ENCODE measurements around the gene EHD1. TPM values are rescaled to one million over a fixed set of nuclear protein-coding genes. Genes with fewer than 3 reads are reported as not detected.
A peak's percentile ranks its signal among the peaks of the same experiment; 100 is the strongest.

EHD1 gene
- total and polyA plus RNA-seq, 9 of the 15 experiments (the other 6 are each of a cell fraction or from before 2014, with no cell fraction given) = 0.46 to 65.0 (median 16.4) TPM

DNA sequence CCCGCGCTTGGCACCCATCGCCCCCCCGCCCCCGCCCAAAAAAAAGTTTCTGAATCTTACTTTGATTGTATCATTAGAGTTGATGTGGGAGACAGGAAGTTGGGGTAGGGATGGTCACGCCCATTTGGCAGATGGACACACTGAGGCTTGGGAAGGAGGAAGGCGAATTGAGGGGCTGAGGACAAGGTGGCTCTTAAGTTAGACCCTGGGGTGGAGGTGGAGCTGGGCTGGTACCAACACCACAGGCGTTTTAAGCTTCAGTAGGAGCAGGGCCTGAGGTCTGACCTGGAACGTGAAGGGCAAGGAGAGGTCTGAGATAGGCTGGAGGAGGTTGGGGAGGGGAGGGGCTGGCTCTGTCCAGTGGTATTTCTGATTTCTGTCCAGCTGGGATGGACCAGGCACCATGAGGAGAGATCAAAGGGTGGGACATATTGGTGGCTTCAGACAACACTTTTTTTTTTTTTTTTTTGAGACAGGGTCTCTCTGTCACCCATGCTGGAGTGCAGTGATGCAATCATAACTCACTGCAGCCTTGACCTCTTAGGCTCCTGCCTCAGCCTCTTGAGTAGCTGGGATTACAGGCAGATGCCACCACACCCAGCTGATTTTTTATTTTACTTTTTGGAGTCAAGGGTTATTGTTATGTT, 33.2 kb downstream of the EHD1 start (continued):
- TF ChIP-seq, protein P1, sequence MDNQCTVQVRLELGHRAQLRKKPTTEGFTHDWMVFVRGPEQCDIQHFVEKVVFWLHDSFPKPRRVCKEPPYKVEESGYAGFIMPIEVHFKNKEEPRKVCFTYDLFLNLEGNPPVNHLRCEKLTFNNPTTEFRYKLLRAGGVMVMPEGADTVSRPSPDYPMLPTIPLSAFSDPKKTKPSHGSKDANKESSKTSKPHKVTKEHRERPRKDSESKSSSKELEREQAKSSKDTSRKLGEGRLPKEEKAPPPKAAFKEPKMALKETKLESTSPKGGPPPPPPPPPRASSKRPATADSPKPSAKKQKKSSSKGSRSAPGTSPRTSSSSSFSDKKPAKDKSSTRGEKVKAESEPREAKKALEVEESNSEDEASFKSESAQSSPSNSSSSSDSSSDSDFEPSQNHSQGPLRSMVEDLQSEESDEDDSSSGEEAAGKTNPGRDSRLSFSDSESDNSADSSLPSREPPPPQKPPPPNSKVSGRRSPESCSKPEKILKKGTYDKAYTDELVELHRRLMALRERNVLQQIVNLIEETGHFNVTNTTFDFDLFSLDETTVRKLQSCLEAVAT (IDR thresholded peaks at IDR 0.05) = 0 out of 4 replicates have a peak, but pooled peaks of 1 of the 2 experiments have one; percentile 51
- TF ChIP-seq L3MBTL2 (IDR thresholded peaks at IDR 0.05) = no peak
- no peak for TF ChIP-seq POLR2G (IDR thresholded peaks at IDR 0.05; ENCODE audit: low read depth, low read length)
- TF ChIP-seq, protein P2, sequence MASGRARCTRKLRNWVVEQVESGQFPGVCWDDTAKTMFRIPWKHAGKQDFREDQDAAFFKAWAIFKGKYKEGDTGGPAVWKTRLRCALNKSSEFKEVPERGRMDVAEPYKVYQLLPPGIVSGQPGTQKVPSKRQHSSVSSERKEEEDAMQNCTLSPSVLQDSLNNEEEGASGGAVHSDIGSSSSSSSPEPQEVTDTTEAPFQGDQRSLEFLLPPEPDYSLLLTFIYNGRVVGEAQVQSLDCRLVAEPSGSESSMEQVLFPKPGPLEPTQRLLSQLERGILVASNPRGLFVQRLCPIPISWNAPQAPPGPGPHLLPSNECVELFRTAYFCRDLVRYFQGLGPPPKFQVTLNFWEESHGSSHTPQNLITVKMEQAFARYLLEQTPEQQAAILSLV (tag; IDR thresholded peaks at IDR 0.05) = no peak
- no peak for TF ChIP-seq RBM17 (IDR thresholded peaks at IDR 0.05; ENCODE audit: borderline replicate concordance, low read depth, low read length)
- peak; percentile 26 to 48; a peak in 2 of 4 replicates for TF ChIP-seq TRIM24 (IDR thresholded peaks at IDR 0.05)
- no peak for TF ChIP-seq HNRNPLL (IDR thresholded peaks at IDR 0.05; ENCODE audit: low read depth, low read length, poor library complexity, severe bottlenecking)
- no peak for TF ChIP-seq SUPT5H (IDR thresholded peaks at IDR 0.05)
- TF ChIP-seq, protein P3, sequence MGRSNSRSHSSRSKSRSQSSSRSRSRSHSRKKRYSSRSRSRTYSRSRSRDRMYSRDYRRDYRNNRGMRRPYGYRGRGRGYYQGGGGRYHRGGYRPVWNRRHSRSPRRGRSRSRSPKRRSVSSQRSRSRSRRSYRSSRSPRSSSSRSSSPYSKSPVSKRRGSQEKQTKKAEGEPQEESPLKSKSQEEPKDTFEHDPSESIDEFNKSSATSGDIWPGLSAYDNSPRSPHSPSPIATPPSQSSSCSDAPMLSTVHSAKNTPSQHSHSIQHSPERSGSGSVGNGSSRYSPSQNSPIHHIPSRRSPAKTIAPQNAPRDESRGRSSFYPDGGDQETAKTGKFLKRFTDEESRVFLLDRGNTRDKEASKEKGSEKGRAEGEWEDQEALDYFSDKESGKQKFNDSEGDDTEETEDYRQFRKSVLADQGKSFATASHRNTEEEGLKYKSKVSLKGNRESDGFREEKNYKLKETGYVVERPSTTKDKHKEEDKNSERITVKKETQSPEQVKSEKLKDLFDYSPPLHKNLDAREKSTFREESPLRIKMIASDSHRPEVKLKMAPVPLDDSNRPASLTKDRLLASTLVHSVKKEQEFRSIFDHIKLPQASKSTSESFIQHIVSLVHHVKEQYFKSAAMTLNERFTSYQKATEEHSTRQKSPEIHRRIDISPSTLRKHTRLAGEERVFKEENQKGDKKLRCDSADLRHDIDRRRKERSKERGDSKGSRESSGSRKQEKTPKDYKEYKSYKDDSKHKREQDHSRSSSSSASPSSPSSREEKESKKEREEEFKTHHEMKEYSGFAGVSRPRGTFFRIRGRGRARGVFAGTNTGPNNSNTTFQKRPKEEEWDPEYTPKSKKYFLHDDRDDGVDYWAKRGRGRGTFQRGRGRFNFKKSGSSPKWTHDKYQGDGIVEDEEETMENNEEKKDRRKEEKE (IDR thresholded peaks at IDR 0.05; ENCODE audit: borderline replicate concordance in 1 of 2, control insufficient read depth in 1 of 2, low read depth in 2 of 2, low read length in 1 of 2) = no peak
- TF ChIP-seq, protein P4, sequence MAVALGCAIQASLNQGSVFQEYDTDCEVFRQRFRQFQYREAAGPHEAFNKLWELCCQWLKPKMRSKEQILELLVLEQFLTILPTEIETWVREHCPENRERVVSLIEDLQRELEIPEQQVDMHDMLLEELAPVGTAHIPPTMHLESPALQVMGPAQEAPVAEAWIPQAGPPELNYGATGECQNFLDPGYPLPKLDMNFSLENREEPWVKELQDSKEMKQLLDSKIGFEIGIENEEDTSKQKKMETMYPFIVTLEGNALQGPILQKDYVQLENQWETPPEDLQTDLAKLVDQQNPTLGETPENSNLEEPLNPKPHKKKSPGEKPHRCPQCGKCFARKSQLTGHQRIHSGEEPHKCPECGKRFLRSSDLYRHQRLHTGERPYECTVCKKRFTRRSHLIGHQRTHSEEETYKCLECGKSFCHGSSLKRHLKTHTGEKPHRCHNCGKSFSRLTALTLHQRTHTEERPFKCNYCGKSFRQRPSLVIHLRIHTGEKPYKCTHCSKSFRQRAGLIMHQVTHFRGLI (CRISPR knock-in tag; IDR thresholded peaks at IDR 0.05) = no peak
- TF ChIP-seq ELF2 (CRISPR knock-in tag; IDR thresholded peaks at IDR 0.05) = no peak
- no peak for TF ChIP-seq CCNT2 (IDR thresholded peaks at IDR 0.05; ENCODE audit: borderline replicate concordance, extremely low read depth, insufficient read length, low read depth, low read length)
- no peak for TF ChIP-seq COPS2 (conservative IDR thresholded peaks at IDR 0.05)
- TF ChIP-seq EHMT2 (IDR thresholded peaks at IDR 0.05) = no peak
- no peak for TF ChIP-seq NR1H2 (CRISPR knock-in tag; IDR thresholded peaks at IDR 0.05)
- TF ChIP-seq ZNF586 (CRISPR knock-in tag; conservative IDR thresholded peaks at IDR 0.05) = no peak
- TF ChIP-seq ZNF551 (CRISPR knock-in tag; IDR thresholded peaks at IDR 0.05) = no peak
- no peak for TF ChIP-seq HDAC3 (IDR thresholded peaks at IDR 0.05; ENCODE audit: borderline replicate concordance, partially characterized antibody)
- TF ChIP-seq HDAC2 (IDR thresholded peaks at IDR 0.05) = peak; percentile 100

All from K562 (cell line).